ENCODE results near the gene LMAN1L.

GRCh38 chr15:74789741-74790079 lies 22.9 kb upstream of the LMAN1L start:
- TF ChIP-seq CTCF (conservative IDR thresholded peaks at IDR 0.05; ENCODE audit: low read length) (no peak), EZH2phosphoT487 (IDR thresholded peaks at IDR 0.05; ENCODE audit: borderline replicate concordance, low read depth, low read length) (no peak)
